ENCODE results near the gene RAMACL.

The RAMACL gene

GRCh38 chr6:166617359-166617758 lies 30.9 kb upstream of the RAMACL start:
- DNase-seq, result no peak

GRCh38 chr6:166616261-166617238 lies 30.1 kb upstream of the RAMACL start:
- DNase-seq, result peak; percentile 25

- DNase-seq, result peak; percentile 26
Measured at GRCh38 chr6:166615059-166615770, 28.7 kb upstream of the RAMACL start.

GRCh38 chr6:166614589-166614988 lies 28.1 kb upstream of the RAMACL start:
- DNase-seq, result no peak

GRCh38 chr6:166614171-166614583 lies 27.7 kb upstream of the RAMACL start:
- DNase-seq, result peak; percentile 27

- DNase-seq, result no peak
Measured at GRCh38 chr6:166613027-166613426, 26.5 kb upstream of the RAMACL start.

GRCh38 chr6:166612471-166612881 lies 26.0 kb upstream of the RAMACL start:
- peak; percentile 19 for DNase-seq

GRCh38 chr6:166611631-166612030 lies 25.2 kb upstream of the RAMACL start:
- no peak for DNase-seq

- no peak for DNase-seq
Measured at GRCh38 chr6:166610069-166610468, 23.6 kb upstream of the RAMACL start.

- DNase-seq, result no peak
Measured at GRCh38 chr6:166608774-166609173, 22.3 kb upstream of the RAMACL start.

GRCh38 chr6:166605752-166606151 lies 19.3 kb upstream of the RAMACL start:
- DNase-seq, result no peak

- DNase-seq, result no peak
Measured at GRCh38 chr6:166604911-166605310, 18.4 kb upstream of the RAMACL start.

- no peak for DNase-seq
Measured at GRCh38 chr6:166604328-166604727, 17.9 kb upstream of the RAMACL start.

GRCh38 chr6:166603043-166603690 lies 16.7 kb upstream of the RAMACL start:
- no peak for DNase-seq

GRCh38 chr6:166601956-166602355 lies 15.5 kb upstream of the RAMACL start:
- DNase-seq, result no peak

GRCh38 chr6:166600931-166601330 lies 14.5 kb upstream of the RAMACL start:
- DNase-seq, result no peak

- no peak for DNase-seq
Measured at GRCh38 chr6:166599205-166599604, 12.7 kb upstream of the RAMACL start.

GRCh38 chr6:166598441-166599138 lies 12.1 kb upstream of the RAMACL start:
- DNase-seq, result peak; percentile 25

GRCh38 chr6:166597711-166598440 lies 11.4 kb upstream of the RAMACL start:
- no peak for DNase-seq

- no peak for DNase-seq
Measured at GRCh38 chr6:166596776-166597507, 10.5 kb upstream of the RAMACL start.

- DNase-seq, result no peak
Measured at GRCh38 chr6:166595949-166596348, 9.5 kb upstream of the RAMACL start.

Data from right forelimb (tissue), 1 donor.